Measurements from ENCODE around the gene PDCD2L.

- TF ChIP-seq FOXP2 (optimal IDR thresholded peaks at IDR 0.05; ENCODE audit: control extremely low read depth, extremely low read length, insufficient read depth) (no peak), POLR2AphosphoS5 (IDR thresholded peaks at IDR 0.05; ENCODE audit: borderline replicate concordance, low read depth, low read length) (no peak), EZH2 (IDR thresholded peaks at IDR 0.05) (no peak)
These were observed 22.0 kb downstream of the PDCD2L start for GRCh38 chr19:34426096-34426661.
